Osteoblast (primary cell): ENCODE results near the gene ZBBX. TPM values are rescaled to one million over a fixed set of nuclear protein-coding genes. Genes with fewer than 3 reads are reported as not detected.

Source experiments
- DNase-seq: peaks from one replicate; pipeline ENCODE4 v3.0.0; 2011; ENCODE audit warnings: low spot score, mixed read lengths; ENCODE audit not compliant: insufficient read length; ENCODE audit errors: missing footprints
- H2AFZ ChIP-seq: 2 replicates; pipeline ENCODE4 v1.6.0; 2011; ENCODE audit warnings: mild to moderate bottlenecking, low read length
- H3K27ac ChIP-seq: 2 replicates; pipeline ENCODE4 v1.5.1; 2011; ENCODE audit warnings: mild to moderate bottlenecking, low read depth, low read length, moderate library complexity
- H3K27me3 ChIP-seq: 2 replicates; pipeline ENCODE4 v1.6.0; 2012; ENCODE audit warnings: mild to moderate bottlenecking, control low read depth, inconsistent platforms, low read length, moderate library complexity; ENCODE audit not compliant: insufficient read depth
- H3K36me3 ChIP-seq: 2 replicates; pipeline ENCODE4 v1.5.1; 2011; ENCODE audit warnings: mild to moderate bottlenecking, low read length, control low read depth, moderate library complexity; ENCODE audit not compliant: insufficient read depth
- H3K4me1 ChIP-seq: 2 replicates; pipeline ENCODE4 v1.5.1; 2011; ENCODE audit warnings: mild to moderate bottlenecking, low read length, control low read depth, moderate library complexity; ENCODE audit not compliant: insufficient read depth
- H3K4me2 ChIP-seq: 2 replicates; pipeline ENCODE4 v1.6.0; 2011; ENCODE audit warnings: mild to moderate bottlenecking, low read length; ENCODE audit not compliant: insufficient read depth
- H3K4me3 ChIP-seq: fragments of 200-600 bp; sonication (generic); 3 replicates; pipeline ENCODE4 v1.5.1; 2012; ENCODE audit warnings: mild to moderate bottlenecking, low read length, inconsistent platforms; ENCODE audit not compliant: insufficient read depth
- H3K79me2 ChIP-seq: 2 replicates; pipeline ENCODE4 v1.6.0; 2012; ENCODE audit warnings: mild to moderate bottlenecking, low read length, control low read depth, inconsistent platforms; ENCODE audit not compliant: insufficient read depth
- H3K9me3 ChIP-seq: 2 replicates; pipeline ENCODE4 v1.5.1; 2011; ENCODE audit warnings: low read depth, low read length, control low read depth
- H4K20me1 ChIP-seq: 2 replicates; pipeline ENCODE4 v1.6.0; 2012; ENCODE audit warnings: mild to moderate bottlenecking, low read length, control low read depth; ENCODE audit not compliant: insufficient read depth
- total RNA-seq: library from RNA; depleted of rRNA; stranded (reverse); fragments of >200 nt; gene quantifications from 2 replicates; pipeline ENCODE4 v1.2.3, GENCODE V29; 2012
- TF ChIP-seq, protein P1 (sequence below): IDR thresholded peaks from 2 replicates; pipeline ENCODE4 v1.5.1; 2011; ENCODE audit warnings: mild to moderate bottlenecking, low read depth, low read length, moderate library complexity; ENCODE audit errors: extremely low read depth

ZBBX gene
- total RNA-seq, 1 donor, result not detected

- no peak overlapping the region for H3K4me2 ChIP-seq
- no peaks in the 10 kb centered on the region for H3K79me2 ChIP-seq
- H3K27me3 ChIP-seq, result no peaks in the 10 kb centered on the region
- H3K9me3 ChIP-seq, result peaks cover 2% of the 10 kb centered on the region
- no peaks in the 10 kb centered on the region for H3K4me1 ChIP-seq
- TF ChIP-seq, protein P1, sequence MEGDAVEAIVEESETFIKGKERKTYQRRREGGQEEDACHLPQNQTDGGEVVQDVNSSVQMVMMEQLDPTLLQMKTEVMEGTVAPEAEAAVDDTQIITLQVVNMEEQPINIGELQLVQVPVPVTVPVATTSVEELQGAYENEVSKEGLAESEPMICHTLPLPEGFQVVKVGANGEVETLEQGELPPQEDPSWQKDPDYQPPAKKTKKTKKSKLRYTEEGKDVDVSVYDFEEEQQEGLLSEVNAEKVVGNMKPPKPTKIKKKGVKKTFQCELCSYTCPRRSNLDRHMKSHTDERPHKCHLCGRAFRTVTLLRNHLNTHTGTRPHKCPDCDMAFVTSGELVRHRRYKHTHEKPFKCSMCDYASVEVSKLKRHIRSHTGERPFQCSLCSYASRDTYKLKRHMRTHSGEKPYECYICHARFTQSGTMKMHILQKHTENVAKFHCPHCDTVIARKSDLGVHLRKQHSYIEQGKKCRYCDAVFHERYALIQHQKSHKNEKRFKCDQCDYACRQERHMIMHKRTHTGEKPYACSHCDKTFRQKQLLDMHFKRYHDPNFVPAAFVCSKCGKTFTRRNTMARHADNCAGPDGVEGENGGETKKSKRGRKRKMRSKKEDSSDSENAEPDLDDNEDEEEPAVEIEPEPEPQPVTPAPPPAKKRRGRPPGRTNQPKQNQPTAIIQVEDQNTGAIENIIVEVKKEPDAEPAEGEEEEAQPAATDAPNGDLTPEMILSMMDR, result no peak
- no peak overlapping the region for H2AFZ ChIP-seq
- DNase-seq, result no peak
- no peak overlapping the region for H3K27ac ChIP-seq
- H4K20me1 ChIP-seq, result no peaks in the 10 kb centered on the region
- H3K4me3 ChIP-seq, result no peak overlapping the region
- H3K36me3 ChIP-seq, result no peaks in the 10 kb centered on the region
Measured at GRCh38 chr3:167246252-167246651, 133.8 kb downstream of the ZBBX start.

- H3K27me3 ChIP-seq, result no peaks in the 10 kb centered on the region
- H4K20me1 ChIP-seq, result no peaks in the 10 kb centered on the region
- TF ChIP-seq, protein P1, result no peak
- no peak overlapping the region for H3K4me3 ChIP-seq
- H2AFZ ChIP-seq, result no peak overlapping the region
- no peaks in the 10 kb centered on the region for H3K9me3 ChIP-seq
- H3K4me1 ChIP-seq, result no peaks in the 10 kb centered on the region
- no peaks in the 10 kb centered on the region for H3K79me2 ChIP-seq
- no peaks in the 10 kb centered on the region for H3K36me3 ChIP-seq
- no peak for DNase-seq
- H3K27ac ChIP-seq, result no peak overlapping the region
- no peak overlapping the region for H3K4me2 ChIP-seq
Measured at GRCh38 chr3:167241048-167241845, 138.8 kb downstream of the ZBBX start.

DNA sequence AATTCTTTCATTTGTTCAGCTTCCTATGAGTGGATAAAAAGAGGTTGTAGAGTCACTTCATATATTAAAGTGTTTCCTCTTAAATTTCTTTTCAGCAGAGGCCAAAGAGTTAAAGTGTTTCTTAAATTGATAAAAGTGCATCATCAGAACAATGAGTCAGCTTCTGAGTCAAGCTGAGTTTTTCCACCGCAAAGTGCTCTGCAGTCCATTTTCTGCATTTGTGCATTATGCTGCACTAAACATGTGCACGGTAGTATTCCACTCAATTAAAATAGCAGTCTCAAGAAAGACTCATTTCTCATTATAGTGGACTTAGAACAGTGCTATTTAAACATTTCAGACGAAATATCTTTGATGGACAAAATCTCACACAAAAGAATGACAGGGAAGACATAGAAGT lies 152.0 kb downstream of the ZBBX start:
- H3K27ac ChIP-seq, result no peak overlapping the region
- no peak for DNase-seq
- H2AFZ ChIP-seq, result no peak overlapping the region
- no peaks in the 10 kb centered on the region for H3K27me3 ChIP-seq
- no peak overlapping the region for H3K4me3 ChIP-seq
- H3K79me2 ChIP-seq, result no peaks in the 10 kb centered on the region
- H3K4me1 ChIP-seq, result no peaks in the 10 kb centered on the region
- H3K36me3 ChIP-seq, result no peaks in the 10 kb centered on the region
- H3K9me3 ChIP-seq, result peaks cover 2% of the 10 kb centered on the region
- TF ChIP-seq, protein P1, result no peak
- H4K20me1 ChIP-seq, result no peaks in the 10 kb centered on the region
- no peak overlapping the region for H3K4me2 ChIP-seq

DNA sequence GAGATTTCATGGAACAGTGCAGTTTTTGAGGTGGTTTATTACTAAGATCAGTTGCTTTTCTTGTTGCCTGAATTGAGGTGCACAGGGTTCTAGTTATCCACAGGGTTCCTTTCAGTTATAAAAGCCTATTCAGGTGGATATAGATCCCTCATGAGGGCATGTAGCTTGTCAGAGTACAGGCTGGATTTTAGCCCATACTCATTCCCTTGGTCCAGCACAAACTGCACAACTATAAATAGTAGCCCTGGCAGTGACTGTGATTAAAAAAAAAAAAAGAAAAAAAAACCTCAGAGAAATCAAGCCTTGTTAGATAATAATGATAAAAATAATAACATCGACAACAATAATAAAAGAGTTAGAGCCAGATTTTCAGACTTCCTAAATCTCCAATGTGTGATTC lies 154.3 kb downstream of the ZBBX start:
- H3K9me3 ChIP-seq, result peaks cover 2% of the 10 kb centered on the region
- no peaks in the 10 kb centered on the region for H3K79me2 ChIP-seq
- TF ChIP-seq, protein P1, result no peak
- no peaks in the 10 kb centered on the region for H3K27me3 ChIP-seq
- no peak overlapping the region for H2AFZ ChIP-seq
- no peak for DNase-seq
- no peaks in the 10 kb centered on the region for H4K20me1 ChIP-seq
- no peak overlapping the region for H3K4me2 ChIP-seq
- H3K36me3 ChIP-seq, result no peaks in the 10 kb centered on the region
- no peak overlapping the region for H3K27ac ChIP-seq
- H3K4me3 ChIP-seq, result no peak overlapping the region
- H3K4me1 ChIP-seq, result no peaks in the 10 kb centered on the region
